ENCODE data around the gene ABCA1. TPM values are rescaled to one million over a fixed set of nuclear protein-coding genes. Genes with fewer than 3 reads are reported as not detected.

Gene ABCA1
- total RNA-seq, 3 donors from 2014 or later: 26.6 to 111 (median 36.8) TPM

DNA sequence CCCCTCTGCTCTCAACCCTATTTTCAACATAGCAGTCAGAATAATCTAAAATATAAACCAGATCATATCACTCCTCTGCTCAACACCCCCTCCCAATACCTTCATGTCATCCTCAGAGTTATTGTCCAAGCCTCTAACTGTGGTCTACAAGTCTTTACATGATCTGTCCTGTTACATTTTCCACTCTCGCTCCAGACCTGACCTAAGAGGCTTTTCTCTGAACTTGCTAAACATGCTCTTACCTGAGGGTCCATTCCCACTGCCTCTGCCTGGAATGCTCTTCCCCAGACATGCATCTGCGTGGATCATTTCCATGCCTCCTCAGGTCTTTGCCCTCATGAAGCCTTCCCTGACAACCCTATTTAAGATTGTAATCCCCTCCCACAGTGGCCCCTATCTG is 152.0 kb downstream of the ABCA1 start:
- no peak for ATAC-seq
- Histone ChIP-seq H3K4me3 (no peak overlapping the region), H3K36me3 (ENCODE audit: low read depth) (no peaks in the 10 kb centered on the region), H3K4me1 (ENCODE audit: low read depth) (no peaks in the 10 kb centered on the region), H3K9me3 (no peaks in the 10 kb centered on the region)
- intact Hi-C loops (cut with DNase I, micrococcal nuclease): no loop called here
- TF ChIP-seq, protein P1, sequence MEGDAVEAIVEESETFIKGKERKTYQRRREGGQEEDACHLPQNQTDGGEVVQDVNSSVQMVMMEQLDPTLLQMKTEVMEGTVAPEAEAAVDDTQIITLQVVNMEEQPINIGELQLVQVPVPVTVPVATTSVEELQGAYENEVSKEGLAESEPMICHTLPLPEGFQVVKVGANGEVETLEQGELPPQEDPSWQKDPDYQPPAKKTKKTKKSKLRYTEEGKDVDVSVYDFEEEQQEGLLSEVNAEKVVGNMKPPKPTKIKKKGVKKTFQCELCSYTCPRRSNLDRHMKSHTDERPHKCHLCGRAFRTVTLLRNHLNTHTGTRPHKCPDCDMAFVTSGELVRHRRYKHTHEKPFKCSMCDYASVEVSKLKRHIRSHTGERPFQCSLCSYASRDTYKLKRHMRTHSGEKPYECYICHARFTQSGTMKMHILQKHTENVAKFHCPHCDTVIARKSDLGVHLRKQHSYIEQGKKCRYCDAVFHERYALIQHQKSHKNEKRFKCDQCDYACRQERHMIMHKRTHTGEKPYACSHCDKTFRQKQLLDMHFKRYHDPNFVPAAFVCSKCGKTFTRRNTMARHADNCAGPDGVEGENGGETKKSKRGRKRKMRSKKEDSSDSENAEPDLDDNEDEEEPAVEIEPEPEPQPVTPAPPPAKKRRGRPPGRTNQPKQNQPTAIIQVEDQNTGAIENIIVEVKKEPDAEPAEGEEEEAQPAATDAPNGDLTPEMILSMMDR (IDR thresholded peaks at IDR 0.05): no peak
- DNase-seq: no peak

DNA sequence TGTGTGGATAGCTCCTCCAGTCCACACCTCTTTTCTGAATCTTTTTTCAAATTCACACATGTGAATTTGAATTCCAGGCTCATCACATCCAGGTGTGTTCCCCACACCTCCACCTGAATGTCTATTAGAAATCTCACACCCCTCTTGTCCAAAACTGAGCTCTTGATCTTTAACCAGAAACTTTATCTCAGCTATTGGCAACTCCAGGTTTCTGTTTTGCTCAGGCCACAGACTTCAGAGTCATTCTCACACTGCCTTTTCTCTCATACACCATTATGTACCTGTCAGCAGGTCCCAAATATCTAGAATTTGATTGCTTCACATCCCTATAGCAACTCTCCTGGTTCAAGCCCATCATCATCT is 152.4 kb downstream of the ABCA1 start:
- TF ChIP-seq, protein P1 (IDR thresholded peaks at IDR 0.05): no peak

DNA sequence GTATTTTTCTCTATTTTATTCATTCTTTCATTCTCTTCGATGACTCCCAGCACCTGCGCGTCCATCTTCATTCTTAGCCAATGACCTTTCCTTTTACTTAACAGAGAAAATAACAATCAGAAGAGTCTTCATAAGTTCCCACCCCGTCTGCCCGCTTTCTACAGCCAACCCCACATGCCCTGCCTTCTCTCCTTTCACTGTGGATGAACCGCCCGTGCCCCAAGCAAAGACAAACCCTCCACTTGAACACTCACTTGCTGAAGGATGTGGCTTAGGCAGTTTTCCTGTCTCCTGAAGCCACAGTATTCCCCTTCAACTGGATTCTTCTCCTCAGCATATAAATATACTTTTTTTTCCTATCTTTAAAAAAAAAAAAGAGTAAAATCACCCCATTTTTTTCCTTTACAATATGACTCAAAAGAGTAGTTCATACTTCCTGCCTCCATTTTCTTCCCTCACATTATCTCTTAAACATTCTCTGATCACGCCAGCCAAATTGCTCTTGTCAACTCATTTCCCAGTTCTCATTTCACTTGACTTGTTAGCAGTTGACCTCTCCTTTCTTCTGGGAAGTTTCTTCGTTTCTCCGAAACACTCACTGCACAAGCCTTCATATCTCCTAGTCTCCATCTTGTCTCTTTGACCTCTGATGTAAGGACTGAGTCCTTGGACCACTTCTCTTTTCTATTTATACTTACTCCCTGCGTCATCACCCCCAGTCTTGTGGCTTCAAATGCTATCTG is 153.0 kb downstream of the ABCA1 start:
- Histone ChIP-seq H3K36me3 (ENCODE audit: low read depth) (no peaks in the 10 kb centered on the region), H3K9me3 (no peaks in the 10 kb centered on the region), H3K4me1 (ENCODE audit: low read depth) (no peaks in the 10 kb centered on the region), H3K4me3 (no peak overlapping the region)
- DNase-seq (no peak), ATAC-seq (peak; percentile 78)
- TF ChIP-seq, protein P1 (IDR thresholded peaks at IDR 0.05): no peak
- intact Hi-C loops (cut with DNase I, micrococcal nuclease): no loop called here

More for the DNA sequence above, 152.4 kb downstream of the ABCA1 start:
- peak; percentile 16 for ATAC-seq
- Histone ChIP-seq H3K4me3 (no peak overlapping the region), H3K36me3 (ENCODE audit: low read depth) (no peaks in the 10 kb centered on the region), H3K9me3 (no peaks in the 10 kb centered on the region), H3K4me1 (ENCODE audit: low read depth) (no peaks in the 10 kb centered on the region)
- intact Hi-C loops (cut with DNase I, micrococcal nuclease): no loop called here
- no peak for DNase-seq

DNA sequence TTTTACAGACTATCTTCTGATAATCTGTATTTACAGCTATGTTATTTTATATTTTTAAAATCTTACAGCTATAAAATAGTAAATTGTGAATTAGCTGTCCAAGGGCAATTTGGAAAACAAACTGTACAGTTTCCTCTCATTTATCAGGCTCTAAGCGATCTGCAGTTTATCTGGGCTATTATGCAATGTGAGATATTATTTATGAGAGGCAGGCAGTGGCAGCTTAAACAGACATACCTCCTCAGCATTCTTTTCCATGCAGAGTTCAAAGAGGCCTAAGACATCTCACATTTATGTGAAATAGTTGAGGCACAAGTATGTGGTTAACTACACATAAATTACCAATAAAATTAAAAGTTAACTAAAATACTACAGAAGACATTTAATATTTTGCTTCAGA is 153.8 kb downstream of the ABCA1 start:
- Histone ChIP-seq H3K4me3 (no peak overlapping the region), H3K36me3 (ENCODE audit: low read depth) (no peaks in the 10 kb centered on the region)
- TF ChIP-seq, protein P1 (IDR thresholded peaks at IDR 0.05): no peak

DNA sequence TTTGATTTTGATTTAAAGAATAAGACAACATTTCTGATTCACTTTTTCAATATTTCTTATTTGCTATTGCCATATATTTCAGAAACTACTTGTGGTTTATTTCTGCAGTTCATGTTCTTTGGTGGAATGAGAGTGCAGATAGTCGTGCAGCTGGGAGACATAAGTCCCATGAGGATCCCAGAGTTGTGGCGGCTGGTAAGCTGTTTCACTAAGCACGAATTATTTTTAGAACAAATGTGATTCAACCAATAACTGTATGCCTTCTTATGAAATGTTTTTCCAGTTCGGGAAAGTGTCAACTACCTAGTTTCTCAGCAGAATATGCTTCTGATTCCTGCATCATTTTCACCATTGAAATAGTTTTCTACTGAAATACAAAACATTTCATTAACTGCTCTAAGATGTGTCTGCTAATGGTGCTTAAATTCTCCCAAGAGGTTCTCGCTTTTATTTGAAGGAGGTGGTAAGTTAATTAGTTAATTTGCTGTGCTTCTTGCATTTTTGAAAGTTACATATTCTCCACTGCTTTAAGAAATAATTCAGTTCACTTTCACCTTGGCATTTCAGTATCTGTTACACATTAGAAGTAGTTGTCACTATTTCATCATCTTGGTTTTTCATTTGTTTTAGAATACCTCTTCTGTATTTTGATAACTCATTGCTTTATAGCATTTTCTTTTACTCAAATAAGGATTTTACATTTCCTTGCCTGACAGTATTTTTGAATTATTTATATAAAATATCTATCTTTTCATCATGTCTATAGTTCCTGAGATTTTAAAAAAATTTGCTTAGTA is 155.0 kb downstream of the ABCA1 start:
- no peak for ATAC-seq
- DNase-seq: no peak
- intact Hi-C loops (cut with DNase I, micrococcal nuclease): no loop called here
- H3K4me1 ChIP-seq (ENCODE audit: low read depth): no peaks in the 10 kb centered on the region
- no peak overlapping the region for H3K4me3 ChIP-seq
- no peaks in the 10 kb centered on the region for H3K36me3 ChIP-seq (ENCODE audit: low read depth)
- TF ChIP-seq, protein P1 (IDR thresholded peaks at IDR 0.05): no peak
- no peaks in the 10 kb centered on the region for H3K9me3 ChIP-seq

More for the DNA sequence above, 153.8 kb downstream of the ABCA1 start:
- DNase-seq (no peak), ATAC-seq (no peak)
- Histone ChIP-seq H3K9me3 (no peaks in the 10 kb centered on the region), H3K4me1 (ENCODE audit: low read depth) (no peaks in the 10 kb centered on the region)
- intact Hi-C loops (cut with DNase I, micrococcal nuclease): no loop called here
